Stimulated activated CD8-positive, alpha-beta memory T cell treated with anti-CD3 and anti-CD28 coated beads, Interleukin-12 subunit alpha, Interleukin-12 subunit beta, amount 100 ng/mL, for 4 hours (primary cell): ENCODE results near the gene TUBA8.
"Not testable (repeated sequence)": the region's sequence is repeated elsewhere in the genome, so short reads cannot be mapped to it uniquely, and the experiment has no call there.

Source experiments
- DNase-seq: peaks from one replicate; pipeline ENCODE4 v3.0.0-alpha.2; 2020; ENCODE audit warnings: low read depth

The TUBA8 gene

GRCh38 chr22:18173441-18173840 lies 62.8 kb downstream of the TUBA8 start:
- not testable (repeated sequence) for DNase-seq
